Calu3 (cell line): ENCODE data around the gene SEPTIN10. TPM values are rescaled to one million over a fixed set of nuclear protein-coding genes. Genes with fewer than 3 reads are reported as not detected.
A peak's percentile ranks its signal among the peaks of the same experiment; 100 is the strongest.

Experiments
- BruUV-seq: library from RNA; stranded (reverse); fragments of 400-500 nt; replicated peaks from 2 replicates; lab custom pipeline; 2021; lab: Mats Ljungman, UMichigan
- CTCF ChIA-PET: fragments of 300-600 bp; sonication (Branson Sonifier 250); formaldehyde crosslinking; loops from one replicate; lab custom pipeline; 2022; ENCODE audit warnings: antibody characterized with exemption; lab: Charles Lee
- DNase-seq: peaks from one replicate; pipeline ENCODE4 v3.0.0; 2022
- H3K27ac Mint-ChIP-seq: one replicate; pipeline ENCODE4 v1.8.0; 2022; ENCODE audit warnings: mixed read lengths; ENCODE audit not compliant: unreplicated experiment
- H3K27me3 Mint-ChIP-seq: one replicate; pipeline ENCODE4 v1.8.0; 2022; ENCODE audit warnings: mixed read lengths; ENCODE audit not compliant: unreplicated experiment
- H3K36me3 Mint-ChIP-seq: one replicate; pipeline ENCODE4 v1.8.0; 2022; ENCODE audit warnings: mild to moderate bottlenecking, moderate library complexity, mixed read lengths; ENCODE audit not compliant: insufficient read depth, unreplicated experiment
- H3K4me1 Mint-ChIP-seq: one replicate; pipeline ENCODE4 v1.8.0; 2022; ENCODE audit warnings: mild to moderate bottlenecking, low read depth, mixed read lengths; ENCODE audit not compliant: unreplicated experiment
- H3K4me3 Mint-ChIP-seq: one replicate; pipeline ENCODE4 v1.8.0; 2022; ENCODE audit warnings: mild to moderate bottlenecking, low read depth, moderate library complexity, mixed read lengths; ENCODE audit not compliant: unreplicated experiment
- H3K9me3 Mint-ChIP-seq: one replicate; pipeline ENCODE4 v1.8.0; 2022; ENCODE audit warnings: low read depth, mixed read lengths; ENCODE audit not compliant: unreplicated experiment
- CTCF ChIP-seq: fragments of 200-600 bp; IDR thresholded peaks from one replicate; pipeline ENCODE4 v1.8.0; 2022; ENCODE audit warnings: antibody characterized with exemption; ENCODE audit not compliant: unreplicated experiment
- intact Hi-C: fragments of 100-400 bp; cut with micrococcal nuclease; formaldehyde crosslinking; loops from one replicate; pipeline ENCODE4 v1.10.0; 2022; ENCODE audit not compliant: unreplicated experiment
- total RNA-seq: library from RNA; stranded (reverse); gene quantifications from 2 replicates; pipeline ENCODE4 v1.2.3, GENCODE V29; 2022

SEPTIN10 gene
- total RNA-seq, 1 experiment from 2014 or later = 72.2 TPM

GRCh38 chr2:109563980-109564550 lies 49.7 kb downstream of the SEPTIN10 start:
- Mint-ChIP-seq H3K9me3 (no peaks in the 10 kb centered on the region), H3K27me3 (no peaks in the 10 kb centered on the region), H3K36me3 (peaks cover 11% of the 10 kb centered on the region), H3K4me1 (peaks cover 22% of the 10 kb centered on the region), H3K27ac (no peak overlapping the region), H3K4me3 (no peak overlapping the region)
- intact Hi-C loops = no loop called here
- CTCF ChIA-PET = no interaction called here
- no peak for DNase-seq
- BruUV-seq = TSS peak; percentile 18
- no peak for TF ChIP-seq CTCF

- peaks cover 19% of the 10 kb centered on the region for H3K36me3 Mint-ChIP-seq
- intact Hi-C loops = no loop called here
- H3K9me3 Mint-ChIP-seq = no peaks in the 10 kb centered on the region
- CTCF ChIA-PET = no interaction called here
- H3K4me1 Mint-ChIP-seq = peaks cover 22% of the 10 kb centered on the region
- no peak overlapping the region for H3K4me3 Mint-ChIP-seq
- BruUV-seq = no TSS peak
- no peak for TF ChIP-seq CTCF
- H3K27me3 Mint-ChIP-seq = no peaks in the 10 kb centered on the region
- DNase-seq = no peak
- H3K27ac Mint-ChIP-seq = no peak overlapping the region
Observed at GRCh38 chr2:109563288-109563687, 50.5 kb downstream of the SEPTIN10 start.

- TF ChIP-seq CTCF = no peak
- H3K4me1 Mint-ChIP-seq = peaks cover 22% of the 10 kb centered on the region
- H3K27me3 Mint-ChIP-seq = no peaks in the 10 kb centered on the region
- peaks cover 20% of the 10 kb centered on the region for H3K36me3 Mint-ChIP-seq
- CTCF ChIA-PET = no interaction called here
- no peak overlapping the region for H3K27ac Mint-ChIP-seq
- BruUV-seq = no TSS peak
- intact Hi-C loops = no loop called here
- no peak overlapping the region for H3K4me3 Mint-ChIP-seq
- no peaks in the 10 kb centered on the region for H3K9me3 Mint-ChIP-seq
- no peak for DNase-seq
Observed at GRCh38 chr2:109562421-109562820, 51.3 kb downstream of the SEPTIN10 start.

GRCh38 chr2:109560265-109560664 lies 53.5 kb downstream of the SEPTIN10 start:
- no peak for TF ChIP-seq CTCF
- Mint-ChIP-seq H3K36me3 (peaks cover 13% of the 10 kb centered on the region), H3K9me3 (no peaks in the 10 kb centered on the region), H3K27me3 (no peaks in the 10 kb centered on the region), H3K27ac (peak overlapping the region; percentile 66), H3K4me3 (no peak overlapping the region), H3K4me1 (peaks cover 24% of the 10 kb centered on the region)
- DNase-seq = no peak
- CTCF ChIA-PET = interaction anchor here (1.0 kb wide), 1 partner anchor 47 kb away, joined by 3 read pairs; no protein-coding TSS in a partner anchor
- BruUV-seq = no TSS peak
- intact Hi-C loops = no loop called here
